Vagina (tissue), 2 donors: ENCODE results near the gene BROX.

Experiments used
- POLR2A ChIP-seq, 2 donors: fragments of 450-650 bp; IDR thresholded peaks; one replicate each; pipeline ENCODE4 v1.6.1; 2017; ENCODE audit warnings: antibody characterized with exemption in 2 of 2, mild to moderate bottlenecking in 2 of 2, moderate library complexity in 2 of 2
- TF ChIP-seq, protein P1 (sequence below), 3 experiments: fragments of 450-650 bp in 2 of 3; fragments of 200-600 bp in 1 of 3; sonication (generic) in 1 of 3; IDR thresholded peaks; one replicate each; pipeline ENCODE4 v1.5.1; 2017 to 2019; ENCODE audit warnings: antibody characterized with exemption in 3 of 3, mild to moderate bottlenecking in 2 of 3, moderate library complexity in 2 of 3

DNA sequence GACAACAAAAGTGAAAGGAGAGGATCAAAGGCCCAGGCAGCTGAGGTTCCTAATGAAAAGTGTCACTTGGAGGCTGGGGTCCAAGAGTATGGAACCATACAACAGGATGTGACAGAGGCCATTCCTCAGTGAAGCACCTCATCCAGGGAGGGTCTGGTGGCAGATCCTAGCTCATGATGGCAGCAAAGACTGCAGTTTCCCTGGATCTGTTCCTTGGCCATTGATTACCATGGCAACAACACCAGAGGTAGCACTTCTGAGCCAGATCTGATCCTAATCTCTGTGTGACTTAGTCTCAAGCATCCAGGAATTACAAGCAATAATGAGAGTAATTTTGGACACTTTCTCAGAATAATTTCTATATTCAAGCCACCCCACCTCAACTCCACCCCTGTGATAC lies 37.6 kb downstream of the BROX start:
- TF ChIP-seq, protein P1, sequence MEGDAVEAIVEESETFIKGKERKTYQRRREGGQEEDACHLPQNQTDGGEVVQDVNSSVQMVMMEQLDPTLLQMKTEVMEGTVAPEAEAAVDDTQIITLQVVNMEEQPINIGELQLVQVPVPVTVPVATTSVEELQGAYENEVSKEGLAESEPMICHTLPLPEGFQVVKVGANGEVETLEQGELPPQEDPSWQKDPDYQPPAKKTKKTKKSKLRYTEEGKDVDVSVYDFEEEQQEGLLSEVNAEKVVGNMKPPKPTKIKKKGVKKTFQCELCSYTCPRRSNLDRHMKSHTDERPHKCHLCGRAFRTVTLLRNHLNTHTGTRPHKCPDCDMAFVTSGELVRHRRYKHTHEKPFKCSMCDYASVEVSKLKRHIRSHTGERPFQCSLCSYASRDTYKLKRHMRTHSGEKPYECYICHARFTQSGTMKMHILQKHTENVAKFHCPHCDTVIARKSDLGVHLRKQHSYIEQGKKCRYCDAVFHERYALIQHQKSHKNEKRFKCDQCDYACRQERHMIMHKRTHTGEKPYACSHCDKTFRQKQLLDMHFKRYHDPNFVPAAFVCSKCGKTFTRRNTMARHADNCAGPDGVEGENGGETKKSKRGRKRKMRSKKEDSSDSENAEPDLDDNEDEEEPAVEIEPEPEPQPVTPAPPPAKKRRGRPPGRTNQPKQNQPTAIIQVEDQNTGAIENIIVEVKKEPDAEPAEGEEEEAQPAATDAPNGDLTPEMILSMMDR (IDR thresholded peaks at IDR 0.05): no peak
- no peak for TF ChIP-seq POLR2A (IDR thresholded peaks at IDR 0.05)
